Epithelial cell of umbilical artery (primary cell): ENCODE measurements around the gene WDR76. TPM values are rescaled to one million over a fixed set of nuclear protein-coding genes. Genes with fewer than 3 reads are reported as not detected.

Experiments used
- total RNA-seq: library from RNA; depleted of rRNA; stranded (reverse); fragments of >200 nt; gene quantifications from 2 replicates; pipeline ENCODE4 v1.2.3, GENCODE V29; 2014

The WDR76 gene
- 15.6 and 23.7 TPM in 2 replicates for total RNA-seq

DNA sequence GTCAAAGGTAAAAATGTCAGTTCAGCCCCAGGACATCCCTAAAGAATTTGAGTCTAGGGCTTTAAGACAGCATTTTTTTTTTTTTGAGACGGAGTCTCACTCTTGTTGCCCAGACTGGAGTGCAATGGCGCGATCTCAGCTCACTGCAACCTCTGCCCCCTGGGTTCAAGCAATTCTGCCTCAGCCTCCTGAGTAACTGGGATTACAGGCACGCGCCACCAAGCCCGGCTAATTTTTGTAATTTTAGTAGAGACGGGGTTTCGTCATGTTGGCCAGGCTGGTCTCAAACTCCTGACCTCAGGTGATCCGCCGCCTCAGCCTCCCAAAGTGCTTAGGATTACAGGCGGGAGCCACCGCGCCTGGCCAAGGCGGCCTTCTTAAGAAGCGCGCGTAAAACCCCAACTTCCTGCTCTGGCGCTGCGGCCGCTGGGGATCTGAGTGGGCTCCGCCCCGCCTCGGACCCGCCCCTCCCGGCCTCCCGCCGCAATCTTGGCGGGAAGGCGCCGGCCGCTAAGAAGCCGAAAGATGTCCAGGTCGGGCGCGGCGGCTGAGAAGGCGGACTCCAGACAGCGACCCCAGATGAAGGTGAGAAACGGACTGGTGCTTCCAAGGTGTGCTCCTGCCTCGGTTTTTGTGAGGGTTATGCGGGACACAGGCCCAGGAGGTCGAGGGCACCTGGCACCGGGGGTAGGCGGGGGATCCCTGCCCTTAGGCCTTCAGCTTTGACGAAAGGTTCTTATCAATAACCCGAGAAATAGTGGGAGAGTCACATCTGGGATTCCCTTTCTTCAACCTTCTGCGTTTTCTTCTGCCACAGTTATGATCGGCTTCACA, at the start of gene WDR76:
Gene WDR76 (plus strand): TSS at position 495 of the 834 bp plus-strand sequence. CDS start 31 bp downstream, at position 526.

DNA sequence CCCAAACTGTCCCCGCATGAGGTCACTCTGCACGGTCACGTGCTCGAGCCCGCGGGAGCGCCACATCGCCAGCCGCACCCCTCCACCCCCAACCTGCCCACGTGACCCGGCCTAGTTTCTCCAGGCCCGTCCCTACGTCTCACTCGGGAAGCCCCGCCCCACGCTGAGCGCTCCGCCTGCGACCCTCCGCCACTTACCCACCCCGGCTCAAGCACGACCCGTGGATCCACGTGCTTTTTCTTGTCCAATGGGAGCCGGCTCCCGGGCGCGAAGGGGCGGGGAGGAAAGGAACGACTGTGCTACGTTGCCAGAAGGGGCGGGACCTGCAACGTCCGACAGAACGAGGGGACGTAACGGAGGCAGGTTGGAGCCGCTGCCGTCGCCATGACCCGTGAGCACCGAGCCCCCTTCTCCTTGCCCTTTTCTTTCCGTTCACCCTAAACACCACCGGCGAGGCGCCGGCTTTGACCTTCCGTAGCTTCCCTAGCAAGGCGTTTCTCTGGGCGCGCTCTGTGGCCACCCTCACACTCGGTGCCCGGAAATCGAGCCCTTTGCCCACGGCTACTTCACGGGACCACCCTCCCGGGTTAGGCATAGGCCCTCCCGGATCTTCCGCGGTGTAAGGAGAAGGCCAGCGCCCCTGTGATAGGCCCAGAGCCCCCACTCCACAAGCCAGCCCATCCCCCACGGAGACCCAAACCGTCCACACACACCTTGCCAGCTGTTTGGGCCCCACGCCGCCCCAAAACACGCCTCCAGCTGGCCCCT, 34.6 kb upstream of the WDR76 start, which contains the start of gene SERF2:
Gene SERF2 (plus strand): TSS at position 328 of the 768 bp plus-strand sequence. CDS start 57 bp downstream, at position 385.

DNA sequence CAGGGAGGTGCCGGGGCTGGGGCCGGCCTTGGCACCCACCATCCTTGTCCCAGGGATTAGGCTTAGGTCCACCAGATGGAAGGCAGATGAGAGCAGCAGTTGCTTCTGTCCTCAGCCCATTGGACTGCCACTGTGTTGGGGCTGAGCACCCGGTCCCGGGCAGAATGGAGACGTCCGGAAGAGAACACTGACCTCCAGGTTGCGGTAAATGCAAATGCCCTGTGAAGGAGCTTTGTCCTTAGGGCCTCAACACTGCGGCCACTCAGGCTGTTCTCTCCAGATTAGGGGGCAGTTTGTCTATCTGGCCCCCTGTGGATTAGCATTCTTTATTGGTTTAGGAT, 26.9 kb upstream of the WDR76 start, which contains the start of gene SERINC4:
Gene SERINC4 (minus strand): TSS at position 276 of the 341 bp plus-strand sequence. CDS start 234 bp downstream, at position 42.

DNA sequence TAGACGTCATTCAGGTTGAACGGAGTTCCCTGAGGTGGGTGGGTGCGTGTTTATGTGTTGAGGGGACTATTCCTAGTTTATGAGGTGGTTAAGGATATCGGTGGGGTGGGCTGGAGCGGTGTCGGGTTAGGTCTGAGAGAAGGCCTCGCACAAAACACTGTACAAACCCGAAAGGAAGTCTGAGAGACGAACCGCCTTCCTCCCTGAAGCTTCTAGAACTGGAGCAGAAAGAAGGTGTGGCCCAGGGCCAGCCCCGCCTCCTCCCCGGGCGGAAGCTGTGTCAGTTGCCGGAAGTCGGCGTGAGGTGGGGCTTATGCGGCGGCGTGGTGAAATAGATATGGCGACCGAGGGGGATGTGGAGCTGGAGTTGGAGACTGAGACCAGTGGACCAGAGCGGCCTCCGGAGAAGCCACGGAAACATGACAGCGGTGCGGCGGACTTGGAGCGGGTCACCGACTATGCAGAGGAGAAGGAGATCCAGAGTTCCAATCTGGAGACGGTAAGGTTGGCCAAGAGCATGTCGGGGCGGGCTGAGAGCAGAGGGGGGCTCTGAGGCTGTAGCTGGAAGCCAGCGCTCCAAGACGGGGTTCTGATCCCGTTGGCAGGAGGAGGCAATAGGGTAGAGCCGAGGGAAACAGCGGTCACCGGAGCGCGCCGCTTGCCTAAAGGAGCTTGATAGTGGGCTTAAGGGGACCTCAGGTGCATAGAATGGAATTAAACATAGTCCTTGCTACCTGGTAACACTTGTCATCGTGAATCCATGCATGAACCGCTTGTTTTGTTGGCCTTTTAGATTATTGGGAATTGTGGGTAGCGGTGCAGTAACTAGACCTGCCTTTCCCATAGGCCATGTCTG, 26.3 kb upstream of the WDR76 start, which contains the start of gene HYPK:
Gene HYPK (plus strand): TSS at position 314 of the 856 bp plus-strand sequence. CDS start 24 bp downstream, at position 338.

DNA sequence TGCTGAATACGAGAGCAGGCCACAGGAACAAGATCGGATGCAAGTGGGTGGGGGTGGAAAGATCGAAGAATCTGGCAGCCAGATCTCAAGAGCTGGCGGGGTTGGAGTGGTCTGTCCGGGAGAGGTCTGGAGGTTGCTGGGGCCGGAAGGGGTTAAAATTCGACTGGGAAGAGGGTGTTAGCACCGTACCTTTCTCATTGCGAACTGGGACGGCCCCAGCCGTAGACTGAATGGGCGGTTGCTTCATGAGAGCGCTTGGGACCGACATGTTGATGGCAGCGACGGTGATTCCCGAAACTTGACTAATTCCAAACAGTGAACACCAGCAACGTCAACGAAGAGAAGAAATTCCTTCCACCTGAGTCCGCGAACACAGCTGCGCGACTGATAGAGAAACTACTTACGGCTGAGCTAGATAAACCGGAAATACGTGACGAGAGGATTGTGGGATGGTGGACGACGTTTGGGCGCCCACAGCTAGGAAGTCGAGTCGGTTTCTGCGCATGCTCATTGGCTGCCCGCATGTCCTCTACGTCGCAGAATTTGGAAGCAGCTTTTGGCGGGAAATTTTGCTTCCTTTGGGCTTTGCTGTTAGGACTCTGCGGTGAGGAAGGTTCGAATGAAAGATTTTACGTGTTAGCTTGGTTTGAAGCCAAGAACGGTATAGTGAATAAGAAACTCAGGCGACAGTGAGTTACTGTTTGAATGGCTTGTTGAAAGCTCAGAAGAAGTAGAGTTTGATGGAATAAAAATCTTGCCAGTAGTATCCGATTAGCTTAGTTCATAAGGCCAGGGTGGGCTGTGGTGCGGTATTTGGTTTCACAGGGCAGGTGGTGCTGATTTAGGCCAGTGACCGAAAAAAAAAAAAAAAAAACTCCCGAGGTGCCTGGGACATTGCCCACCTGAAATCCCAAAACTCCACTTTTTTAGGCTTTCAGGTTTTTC, 2.2 kb upstream of the WDR76 start, which contains the start of gene MFAP1:
Gene MFAP1 (minus strand): TSS at position 389 of the 945 bp plus-strand sequence. CDS start 121 bp downstream, at position 268.

Other genes with a start within 250 kb of the WDR76 start
- 6.8 and 23.4 TPM in 2 replicates for gene PPIP5K1, start 236.8 kb upstream of the WDR76 start, total RNA-seq
- gene CKMT1B, start 233.0 kb upstream of the WDR76 start, total RNA-seq, result not detected in 2 replicates
- 0.46 TPM in 1 of 2 replicates, not detected in the other for gene STRC, start 208.2 kb upstream of the WDR76 start, total RNA-seq
- gene CATSPER2, start 178.2 kb upstream of the WDR76 start, total RNA-seq, result 0.76 and 1.6 TPM in 2 replicates
- gene CKMT1A, start 133.1 kb upstream of the WDR76 start, total RNA-seq, result not detected in 2 replicates
- 179 and 183 TPM in 2 replicates for gene PDIA3, start 80.6 kb upstream of the WDR76 start, total RNA-seq
- 1.1 and 4.5 TPM in 2 replicates for gene ELL3, start 50.0 kb upstream of the WDR76 start, total RNA-seq
- 352 and 745 TPM in 2 replicates for gene SERF2, start 34.7 kb upstream of the WDR76 start, total RNA-seq
- not detected in 2 replicates for gene SERINC4, start 26.8 kb upstream of the WDR76 start, total RNA-seq
- 2.9 and 23.7 TPM in 2 replicates for gene HYPK, start 26.4 kb upstream of the WDR76 start, total RNA-seq
- gene MFAP1, start 2.3 kb upstream of the WDR76 start, total RNA-seq, result 26.6 and 40.0 TPM in 2 replicates